Measurements from ENCODE around the gene IFITM1.

Gene IFITM1

GRCh38 chr11:279966-280705 lies 33.7 kb upstream of the IFITM1 start:
- H3K4me3 ChIP-seq (ENCODE audit: low read depth, low read length) = peak overlapping the region; percentile 30
- TF ChIP-seq CTCF (IDR thresholded peaks at IDR 0.05; ENCODE audit: control insufficient read depth, extremely low read depth, insufficient read depth) = no peak
- DNase-seq (ENCODE audit: low read depth) = no peak

DNA sequence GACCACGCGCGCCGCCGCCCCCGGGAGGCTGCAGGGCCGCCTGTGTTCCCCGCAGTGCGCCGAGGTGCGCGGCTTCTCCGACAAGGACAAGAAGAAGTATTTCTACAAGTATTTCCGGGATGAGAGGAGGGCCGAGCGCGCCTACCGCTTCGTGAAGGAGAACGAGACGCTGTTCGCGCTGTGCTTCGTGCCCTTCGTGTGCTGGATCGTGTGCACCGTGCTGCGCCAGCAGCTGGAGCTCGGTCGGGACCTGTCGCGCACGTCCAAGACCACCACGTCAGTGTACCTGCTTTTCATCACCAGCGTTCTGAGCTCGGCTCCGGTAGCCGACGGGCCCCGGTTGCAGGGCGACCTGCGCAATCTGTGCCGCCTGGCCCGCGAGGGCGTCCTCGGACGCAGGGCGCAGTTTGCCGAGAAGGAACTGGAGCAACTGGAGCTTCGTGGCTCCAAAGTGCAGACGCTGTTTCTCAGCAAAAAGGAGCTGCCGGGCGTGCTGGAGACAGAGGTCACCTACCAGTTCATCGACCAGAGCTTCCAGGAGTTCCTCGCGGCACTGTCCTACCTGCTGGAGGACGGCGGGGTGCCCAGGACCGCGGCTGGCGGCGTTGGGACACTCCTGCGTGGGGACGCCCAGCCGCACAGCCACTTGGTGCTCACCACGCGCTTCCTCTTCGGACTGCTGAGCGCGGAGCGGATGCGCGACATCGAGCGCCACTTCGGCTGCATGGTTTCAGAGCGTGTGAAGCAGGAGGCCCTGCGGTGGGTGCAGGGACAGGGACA lies 32.9 kb upstream of the IFITM1 start:
- DNase-seq (ENCODE audit: low read depth) = no peak
- H3K4me3 ChIP-seq (ENCODE audit: low read depth, low read length) = no peak overlapping the region

DNA sequence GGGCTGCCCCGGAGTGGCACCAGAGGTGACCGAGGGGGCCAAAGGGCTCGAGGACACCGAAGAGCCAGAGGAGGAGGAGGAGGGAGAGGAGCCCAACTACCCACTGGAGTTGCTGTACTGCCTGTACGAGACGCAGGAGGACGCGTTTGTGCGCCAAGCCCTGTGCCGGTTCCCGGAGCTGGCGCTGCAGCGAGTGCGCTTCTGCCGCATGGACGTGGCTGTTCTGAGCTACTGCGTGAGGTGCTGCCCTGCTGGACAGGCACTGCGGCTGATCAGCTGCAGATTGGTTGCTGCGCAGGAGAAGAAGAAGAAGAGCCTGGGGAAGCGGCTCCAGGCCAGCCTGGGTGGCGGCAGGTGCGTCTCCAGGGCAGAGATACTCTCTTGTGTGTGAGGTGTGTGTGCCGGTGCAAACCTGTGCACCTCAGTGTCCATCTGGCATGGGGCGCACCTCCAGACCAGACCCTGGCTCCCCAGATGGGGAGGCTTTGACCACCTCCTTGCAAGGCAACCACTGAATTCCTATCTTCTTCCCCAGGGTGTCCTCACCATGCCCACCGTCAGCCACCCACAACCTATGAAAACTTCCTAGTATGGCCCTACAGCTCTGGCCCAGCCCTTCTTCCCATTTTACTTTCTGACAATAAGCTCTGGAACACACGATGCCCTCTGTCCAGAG lies 32.2 kb upstream of the IFITM1 start:
- H3K4me3 ChIP-seq (ENCODE audit: low read depth, low read length) = no peak overlapping the region
- DNase-seq (ENCODE audit: low read depth) = no peak
- no peak for TF ChIP-seq CTCF (IDR thresholded peaks at IDR 0.05; ENCODE audit: control insufficient read depth, extremely low read depth, insufficient read depth)

More for the DNA sequence above, 32.9 kb upstream of the IFITM1 start:
- TF ChIP-seq CTCF (IDR thresholded peaks at IDR 0.05; ENCODE audit: control insufficient read depth, extremely low read depth, insufficient read depth) = no peak

DNA sequence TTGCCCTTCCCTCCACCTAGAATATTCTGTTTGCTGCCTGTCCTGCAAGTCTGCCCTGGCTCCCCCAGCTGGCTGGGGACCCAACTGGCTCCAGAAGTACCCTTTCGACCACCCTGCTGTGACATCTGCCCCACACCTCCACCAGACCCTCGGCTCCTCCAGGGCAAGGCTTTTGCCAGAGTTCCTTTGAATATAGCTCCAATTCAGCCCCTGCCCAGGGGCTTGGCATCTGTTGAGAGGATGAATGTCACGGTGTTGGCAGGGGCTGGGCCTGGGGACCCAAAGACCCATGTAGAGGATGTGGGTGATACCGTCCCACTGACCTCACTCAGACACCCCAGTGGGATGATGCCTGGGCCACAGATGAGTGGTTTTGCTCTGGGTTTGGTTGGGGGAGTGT lies 31.7 kb upstream of the IFITM1 start:
- TF ChIP-seq CTCF (IDR thresholded peaks at IDR 0.05; ENCODE audit: control insufficient read depth, extremely low read depth, insufficient read depth) = no peak
- no peak overlapping the region for H3K4me3 ChIP-seq (ENCODE audit: low read depth, low read length)
- no peak for DNase-seq (ENCODE audit: low read depth)

- no peak for TF ChIP-seq CTCF (IDR thresholded peaks at IDR 0.05; ENCODE audit: control insufficient read depth, extremely low read depth, insufficient read depth)
- no peak for DNase-seq (ENCODE audit: low read depth)
- no peak overlapping the region for H3K4me3 ChIP-seq (ENCODE audit: low read depth, low read length)
These were observed 31.0 kb upstream of the IFITM1 start for GRCh38 chr11:282630-283360.

GRCh38 chr11:283405-284104 lies 30.3 kb upstream of the IFITM1 start:
- H3K4me3 ChIP-seq (ENCODE audit: low read depth, low read length) = no peak overlapping the region
- no peak for TF ChIP-seq CTCF (IDR thresholded peaks at IDR 0.05; ENCODE audit: control insufficient read depth, extremely low read depth, insufficient read depth)
- no peak for DNase-seq (ENCODE audit: low read depth)
